GM19240 (cell line): ENCODE data around the gene TSPAN5.

Experiments used
- DNase-seq: peaks from one replicate; pipeline ENCODE4 v3.0.0; 2011; ENCODE audit warnings: low spot score; ENCODE audit not compliant: insufficient read length

TSPAN5 gene

DNA sequence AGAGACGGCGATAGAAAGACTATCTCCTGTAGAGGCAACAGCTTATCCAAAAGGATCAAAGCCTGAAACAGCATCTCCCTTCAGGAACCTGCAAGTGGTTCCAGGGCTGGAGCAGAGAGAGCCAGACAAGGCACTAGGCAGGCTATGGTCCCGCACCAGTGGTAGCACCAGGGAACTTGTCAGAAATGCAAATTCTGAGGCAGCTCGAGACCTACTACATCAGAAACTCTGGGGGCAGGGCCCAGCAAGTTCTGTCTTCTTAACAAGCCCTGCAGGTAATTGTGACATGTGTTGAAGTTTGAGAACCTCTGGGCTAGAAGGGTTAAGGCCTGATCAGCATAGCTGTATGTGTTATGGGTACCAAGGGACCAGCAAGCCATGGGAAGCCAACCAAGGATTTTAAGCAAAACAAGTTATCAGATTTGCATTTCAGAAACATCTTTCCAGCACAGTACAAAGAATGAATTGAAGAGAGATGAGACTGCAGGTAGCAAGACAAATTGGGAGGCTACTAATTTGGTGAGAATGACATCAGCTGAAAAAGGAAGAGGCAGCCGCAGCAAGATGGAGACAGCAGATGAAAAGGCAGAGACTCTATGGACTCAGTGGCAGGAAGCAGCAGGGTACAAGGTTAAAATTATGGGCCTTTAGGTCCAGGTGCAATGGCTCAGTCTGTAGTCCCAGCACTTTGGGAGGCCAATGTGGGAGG, 139.7 kb downstream of the TSPAN5 start:
- no peak for DNase-seq

DNA sequence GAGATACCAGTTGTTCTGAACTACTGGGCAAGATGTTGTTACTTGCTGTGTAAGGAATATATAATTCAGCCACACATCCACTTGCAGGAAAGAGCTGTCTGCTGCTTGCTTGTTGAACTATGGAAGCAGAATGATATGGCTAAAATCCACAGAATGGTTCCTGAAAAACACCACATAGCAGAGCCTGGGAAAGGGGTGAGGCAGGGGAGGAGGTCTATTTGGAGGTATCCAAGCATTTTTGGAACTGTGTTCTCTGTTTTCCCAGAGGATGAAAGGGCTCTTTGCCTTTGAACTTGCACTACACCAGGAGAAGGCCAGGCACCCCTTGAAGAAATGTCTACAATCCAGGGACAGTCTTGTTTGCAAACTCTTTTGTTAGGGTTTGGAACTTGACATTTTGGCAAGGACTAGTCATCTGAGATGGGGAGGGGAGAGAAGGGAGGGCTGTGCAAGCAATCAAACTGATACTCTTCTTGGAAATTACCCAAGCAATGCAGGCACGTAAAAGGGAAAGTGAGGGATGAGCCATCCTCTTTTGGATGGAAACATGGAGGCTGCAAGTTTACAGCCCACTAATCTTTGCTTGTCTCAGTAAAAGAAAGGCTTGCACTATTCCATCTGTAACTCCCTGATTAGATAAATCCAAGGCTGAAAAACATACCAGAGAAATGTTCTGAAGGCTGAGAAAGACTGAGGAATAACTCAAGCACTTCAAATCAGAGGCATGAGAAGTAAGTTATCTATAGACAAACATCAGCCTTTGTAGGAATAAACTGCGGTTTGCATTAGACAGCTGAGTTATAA, 141.0 kb downstream of the TSPAN5 start:
- DNase-seq, result no peak

DNA sequence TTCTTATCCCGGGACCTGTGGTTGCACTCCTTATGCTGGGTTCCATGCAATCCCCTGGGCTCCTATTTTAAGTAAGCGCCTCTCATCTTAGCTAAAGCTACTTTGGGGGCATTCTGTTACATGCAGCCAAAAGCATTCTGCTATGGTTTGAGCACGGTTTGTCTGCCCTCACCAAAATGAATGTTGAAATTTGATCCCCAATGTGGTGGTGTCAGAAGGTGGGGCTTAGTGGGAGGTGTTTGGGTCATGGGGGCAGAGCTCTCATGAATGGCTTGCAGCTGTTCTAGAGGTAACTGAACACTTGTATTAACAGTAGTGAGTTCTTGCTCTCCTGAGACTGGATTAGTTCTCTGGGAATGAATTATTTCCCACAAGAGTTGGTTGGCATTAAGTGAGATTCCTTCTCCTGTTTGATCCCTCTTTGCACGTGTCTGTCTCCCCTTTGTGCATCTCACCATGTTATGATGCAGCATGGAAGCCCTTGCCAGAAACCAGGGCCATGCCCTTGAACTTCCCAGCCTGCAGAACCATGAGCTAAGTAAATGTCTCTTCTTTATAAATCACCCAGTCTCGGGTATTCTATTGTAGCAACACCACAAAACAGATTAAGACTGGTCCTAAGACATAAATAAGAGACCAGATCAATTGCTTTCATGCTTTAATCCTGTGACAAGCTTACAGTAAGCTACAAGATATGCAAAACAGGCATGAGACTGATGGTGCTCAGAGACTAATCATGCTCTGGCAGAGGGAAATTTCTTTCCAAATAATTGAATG, 141.8 kb downstream of the TSPAN5 start:
- no peak for DNase-seq

DNA sequence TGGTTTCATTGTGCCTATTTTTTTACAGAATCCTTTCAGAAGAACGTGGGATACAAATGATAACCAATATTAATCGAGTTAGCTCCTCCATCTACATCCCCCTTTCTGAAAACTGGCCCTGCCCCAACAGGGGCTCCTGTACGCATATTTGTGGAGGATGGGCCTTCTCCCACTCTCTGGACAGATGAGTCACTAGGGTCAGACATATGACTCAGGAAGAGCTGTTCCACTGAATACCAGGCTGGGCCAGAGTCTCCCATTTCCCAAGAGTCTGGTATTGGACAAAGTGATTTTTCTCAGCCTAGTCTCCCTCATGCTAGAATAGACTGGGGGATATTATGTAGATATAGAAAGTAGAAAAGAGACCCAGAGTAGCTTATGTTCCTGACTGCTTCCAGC, 142.4 kb downstream of the TSPAN5 start:
- DNase-seq, result no peak

DNA sequence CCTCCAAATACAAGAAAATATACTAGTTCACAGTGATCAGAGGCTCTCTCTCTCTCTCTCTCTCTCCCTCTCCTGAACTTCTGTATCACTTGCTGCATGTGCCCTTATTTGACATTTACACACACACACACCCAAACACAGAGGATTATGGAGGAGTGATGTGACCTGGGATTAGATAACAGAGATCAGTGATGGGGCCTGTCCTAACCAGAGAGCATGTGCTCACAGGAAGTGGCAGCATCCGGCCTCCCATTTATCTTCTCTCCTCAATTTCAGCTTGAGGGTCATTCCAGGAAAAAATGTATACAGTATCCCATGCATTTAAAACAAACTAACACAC, 143.0 kb downstream of the TSPAN5 start:
- DNase-seq, result no peak

DNA sequence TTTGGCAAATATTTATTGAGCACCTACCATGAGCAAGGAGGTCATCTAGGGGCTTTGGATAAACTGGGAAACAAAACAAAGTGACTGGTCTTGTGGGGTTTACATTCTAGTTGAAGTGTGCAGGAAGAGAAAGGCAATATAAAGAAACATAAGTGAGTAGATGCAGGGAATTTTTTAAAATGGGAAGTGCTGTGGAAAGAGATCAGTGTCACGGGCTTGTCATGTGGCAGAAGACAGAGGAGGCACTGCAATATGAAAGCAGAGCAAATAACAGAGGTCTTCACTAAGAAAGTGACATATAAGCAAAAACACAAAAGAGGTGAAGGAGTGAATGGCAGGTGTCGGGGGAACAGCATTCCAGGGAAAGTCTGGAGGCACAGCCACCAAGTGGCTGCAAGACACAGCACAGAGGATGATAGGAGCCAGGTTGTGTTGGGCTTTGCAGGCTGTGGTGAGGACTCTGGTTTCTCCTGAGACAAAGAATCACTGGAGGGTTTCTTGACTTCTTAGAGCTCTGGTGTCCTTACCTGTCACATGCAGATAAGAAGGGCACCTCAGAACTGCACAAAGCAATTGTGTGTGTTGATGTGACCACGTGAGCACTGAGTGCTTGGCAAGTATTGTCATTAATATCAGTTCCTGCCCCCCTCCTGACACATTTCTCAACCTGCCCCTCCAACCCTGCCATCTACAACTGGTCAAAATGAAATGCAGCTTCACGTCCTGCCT, 143.5 kb downstream of the TSPAN5 start:
- no peak for DNase-seq

DNA sequence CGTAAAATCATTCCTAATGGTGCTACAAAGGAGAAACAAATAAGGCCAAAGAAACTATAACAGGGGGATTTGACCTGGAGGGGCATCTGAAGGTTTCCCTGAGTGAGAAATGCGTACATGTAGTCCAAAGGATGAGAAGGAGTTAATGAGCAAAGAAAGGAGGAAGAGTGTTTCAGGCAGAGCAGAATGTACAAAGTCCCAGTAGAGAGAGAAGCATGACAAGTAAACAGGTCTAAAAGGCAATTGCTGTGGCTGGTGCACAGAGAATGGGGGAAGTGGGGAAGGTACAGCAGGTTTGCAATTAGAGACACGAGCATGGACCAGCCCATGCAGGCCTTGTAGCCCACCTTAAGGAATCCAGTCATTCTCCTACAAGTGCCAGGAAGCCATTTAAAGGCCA, 145.5 kb downstream of the TSPAN5 start:
- no peak for DNase-seq

DNA sequence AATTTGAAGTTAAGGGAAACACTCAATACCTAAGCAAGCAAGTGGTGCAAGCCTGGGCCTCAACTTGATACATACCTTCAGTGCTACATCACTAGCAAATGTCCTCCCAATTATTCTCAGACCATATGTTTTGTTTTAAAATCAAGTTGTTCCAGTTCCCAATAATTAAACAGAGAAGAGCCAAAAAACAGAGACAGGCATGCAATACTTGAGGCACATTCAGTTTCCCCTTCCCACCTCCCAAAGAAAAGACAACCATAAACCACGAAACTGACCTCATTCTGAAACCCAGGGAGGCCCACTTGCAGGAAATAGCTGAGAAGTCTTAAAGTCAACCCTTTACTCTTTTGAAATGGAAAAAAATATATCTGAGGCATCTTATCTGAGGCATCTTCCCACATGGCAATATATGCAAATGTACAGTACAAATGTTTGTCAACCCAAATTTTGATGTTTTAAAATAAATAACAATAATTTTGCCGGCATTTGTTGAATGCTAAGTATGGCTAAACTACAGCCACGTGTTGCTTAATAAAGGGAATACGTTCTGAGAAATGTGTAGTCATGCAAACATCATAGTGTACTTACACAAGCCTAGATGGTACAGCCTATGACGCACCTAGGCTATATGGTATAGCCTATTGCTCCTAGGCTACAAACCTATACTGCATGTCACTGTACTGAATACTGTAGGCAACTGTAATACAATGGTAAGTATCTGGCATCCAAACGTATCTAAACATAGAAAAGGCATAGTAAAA, 147.5 kb downstream of the TSPAN5 start:
- DNase-seq, result no peak

DNA sequence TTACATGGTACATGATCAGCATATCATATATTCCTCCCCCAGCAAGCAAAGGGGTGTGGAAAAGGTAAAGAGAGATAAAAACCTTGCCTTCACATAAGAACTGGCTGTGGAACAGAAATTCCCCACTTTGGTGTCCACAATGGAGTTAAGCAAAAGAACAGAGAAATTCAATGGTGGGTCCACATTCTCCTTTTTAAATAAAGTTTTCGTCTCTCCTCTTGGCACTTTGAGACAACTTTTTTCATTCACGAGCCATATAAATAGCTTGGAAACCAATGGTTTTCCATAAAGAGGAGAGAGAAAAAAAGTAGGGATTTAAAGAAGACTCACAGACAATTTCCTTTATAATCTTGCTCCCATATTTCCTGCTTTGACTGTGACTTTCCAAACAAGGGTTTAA, 148.1 kb downstream of the TSPAN5 start:
- no peak for DNase-seq

DNA sequence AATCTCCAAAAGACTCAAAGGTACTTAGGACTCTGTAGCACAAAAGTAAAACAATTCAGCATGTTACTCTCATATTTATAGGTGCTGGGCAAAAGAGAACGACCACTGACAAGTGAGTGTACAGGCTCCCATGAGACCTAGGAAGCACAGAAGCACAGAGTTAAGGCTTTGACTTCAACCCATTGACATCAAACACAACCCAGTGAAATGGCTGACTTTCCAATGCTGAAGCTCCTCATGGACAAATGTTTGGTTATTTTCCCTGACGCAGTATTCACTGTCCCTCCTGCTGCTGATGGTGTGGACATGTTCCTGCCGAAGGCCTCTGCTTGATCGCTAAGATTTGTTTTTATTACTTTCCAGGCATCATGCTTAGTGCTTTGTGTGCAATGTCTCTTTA, 148.7 kb downstream of the TSPAN5 start:
- no peak for DNase-seq

DNA sequence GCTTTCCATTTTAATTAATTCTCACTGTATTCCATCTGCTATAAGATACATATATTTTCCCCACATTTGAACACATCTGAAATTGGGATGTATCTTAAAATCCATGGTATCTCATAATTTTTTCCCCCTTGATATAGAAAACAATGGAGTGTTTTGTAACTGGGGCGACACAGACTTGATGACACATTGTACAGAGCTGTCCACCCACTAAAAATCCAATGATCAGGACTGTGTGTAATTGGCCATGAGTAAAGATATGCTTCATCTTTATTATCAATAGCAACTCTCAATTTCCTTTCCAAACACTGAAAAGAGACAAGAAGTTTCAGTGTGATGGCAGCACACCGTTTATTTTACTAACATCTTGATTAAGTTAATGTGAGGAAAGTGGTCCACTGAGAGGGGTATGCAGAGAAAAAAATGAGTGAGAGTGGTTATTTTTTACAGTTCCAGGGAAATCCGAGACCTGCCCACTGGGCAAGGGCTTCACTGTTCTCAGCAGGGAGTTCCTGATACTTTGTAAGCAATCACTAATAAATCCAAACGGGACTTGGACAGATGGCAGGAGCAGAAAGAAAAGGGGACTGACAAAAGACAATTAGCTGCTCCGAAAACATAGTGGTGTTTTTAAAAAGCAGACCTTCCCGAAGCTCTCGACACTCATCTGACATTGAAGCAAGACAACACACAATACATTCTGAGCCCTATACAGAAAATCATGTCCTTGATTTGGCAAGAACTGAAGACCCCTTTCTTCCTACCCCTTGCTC, 149.4 kb downstream of the TSPAN5 start:
- DNase-seq, result no peak

DNA sequence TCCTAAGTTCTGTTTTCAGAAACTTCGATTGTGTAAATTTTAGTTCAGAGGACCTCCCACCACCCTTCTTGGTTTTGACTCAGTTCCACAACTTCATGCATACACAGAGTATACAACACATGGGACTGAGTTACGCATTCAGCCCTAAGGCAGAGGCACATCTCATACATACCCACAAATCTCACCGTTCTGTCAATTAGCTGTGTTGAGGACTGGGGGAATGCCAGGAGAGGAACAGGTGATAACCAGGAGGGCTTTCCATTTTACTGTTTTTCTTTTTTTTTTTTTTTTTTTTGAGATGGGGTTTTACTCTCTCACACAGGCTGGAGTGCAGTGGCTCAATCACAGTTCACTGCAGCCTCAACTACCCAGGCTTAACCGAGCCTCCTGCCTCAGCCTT, 150.2 kb downstream of the TSPAN5 start:
- no peak for DNase-seq

DNA sequence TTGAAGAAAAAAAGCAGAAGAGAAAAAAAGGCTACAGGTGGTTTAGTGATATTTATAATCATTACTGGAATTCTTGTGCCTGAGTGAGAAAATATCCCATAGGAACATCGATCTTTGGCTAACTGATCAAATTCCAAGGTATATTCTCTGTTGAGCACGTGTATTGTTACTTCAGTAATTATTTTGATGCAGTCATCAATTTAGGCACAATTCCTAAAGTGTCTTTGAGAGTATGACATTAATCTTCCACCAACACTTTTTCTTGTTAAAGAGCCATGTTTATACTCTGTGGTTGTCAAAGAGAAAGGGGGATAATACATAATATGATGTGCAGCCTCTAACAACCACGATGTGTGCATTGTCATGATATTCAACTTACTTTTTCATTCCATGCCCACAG, 151.1 kb downstream of the TSPAN5 start:
- no peak for DNase-seq

DNA sequence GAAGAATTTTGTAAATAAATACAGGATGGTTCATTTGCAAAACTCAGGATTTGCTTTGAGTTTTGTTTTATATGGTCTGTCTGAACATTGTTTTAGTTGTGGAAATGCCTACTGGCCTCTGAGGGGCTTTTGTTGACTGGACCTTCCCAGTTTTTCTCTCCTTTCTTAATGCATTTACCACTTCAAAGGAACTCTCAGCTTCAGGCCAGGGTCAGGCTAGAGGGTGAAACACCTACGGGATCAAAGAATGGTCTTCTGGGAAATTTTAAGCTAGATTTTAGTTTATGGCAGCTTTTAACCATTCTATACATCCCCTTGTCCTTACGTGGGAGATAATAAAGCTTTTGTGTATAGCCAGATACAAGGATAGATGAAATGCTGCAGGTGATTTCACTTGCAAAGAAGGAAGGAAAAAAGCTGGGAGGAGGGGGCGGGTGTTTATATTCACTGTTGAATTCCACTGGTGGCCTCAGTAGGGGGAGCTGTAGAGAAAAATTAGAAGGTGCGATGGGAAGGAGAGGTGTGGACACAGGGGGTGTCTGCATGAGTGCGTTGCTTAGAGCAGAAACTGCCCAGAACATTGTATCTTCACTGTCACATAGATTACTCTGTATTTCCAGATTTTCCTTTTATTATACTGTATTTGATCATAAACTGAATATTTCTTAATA, 151.8 kb downstream of the TSPAN5 start:
- no peak for DNase-seq

DNA sequence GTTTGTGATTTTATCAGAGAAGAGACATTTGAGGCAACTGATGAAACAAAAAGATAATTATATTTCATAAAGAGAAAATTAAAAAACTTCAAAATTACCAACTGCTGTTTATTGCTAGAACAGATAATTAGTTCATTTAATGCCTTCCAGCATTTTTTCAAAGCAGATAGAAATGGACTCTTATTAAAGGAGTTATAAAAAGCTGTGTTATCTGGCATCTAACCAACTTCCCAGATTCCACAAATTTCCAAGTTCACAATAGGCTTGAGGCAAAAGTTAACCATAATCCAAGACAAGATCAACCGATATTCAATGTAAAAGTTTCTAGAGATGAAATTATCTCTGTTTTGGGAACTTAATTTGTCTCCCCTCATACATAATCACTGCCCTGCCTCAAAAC, 152.4 kb downstream of the TSPAN5 start:
- no peak for DNase-seq

DNA sequence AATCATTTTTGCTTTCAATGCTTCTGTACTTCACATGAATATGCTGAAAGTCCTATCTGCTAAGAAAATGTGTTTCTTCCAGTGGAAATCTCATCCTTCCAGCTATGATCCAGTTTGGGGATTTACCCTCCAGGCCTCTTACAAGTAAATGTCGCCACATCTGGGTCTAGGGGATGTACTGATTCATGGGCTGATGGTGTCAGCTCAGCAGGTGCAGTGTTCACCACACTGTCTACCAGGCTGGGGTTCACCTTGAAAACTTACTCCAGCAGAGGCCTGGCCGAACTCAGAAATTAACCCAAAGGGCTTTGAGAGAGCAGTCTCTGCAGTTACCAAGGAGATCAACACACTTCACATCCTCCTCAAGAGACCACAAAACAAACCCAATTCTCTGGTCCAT, 154.3 kb downstream of the TSPAN5 start:
- no peak for DNase-seq

DNA sequence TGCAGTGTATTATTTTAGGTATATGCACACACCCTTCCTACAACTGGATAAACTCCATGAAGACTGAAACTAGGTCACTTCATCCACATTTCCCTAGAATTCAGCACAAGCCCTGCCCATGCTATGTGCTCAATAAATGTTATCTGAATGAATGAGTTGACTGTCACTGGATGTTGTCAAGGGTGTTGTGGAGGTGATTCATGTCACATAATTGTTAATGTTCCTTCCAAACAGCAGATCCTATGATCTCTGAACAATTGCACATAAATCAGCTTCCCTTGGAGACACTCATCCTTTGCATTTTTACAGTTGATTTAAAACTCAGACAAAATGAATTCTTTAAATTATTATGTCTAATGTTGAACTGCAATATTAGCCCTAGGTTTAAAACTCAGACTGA, 154.7 kb downstream of the TSPAN5 start:
- no peak for DNase-seq

DNA sequence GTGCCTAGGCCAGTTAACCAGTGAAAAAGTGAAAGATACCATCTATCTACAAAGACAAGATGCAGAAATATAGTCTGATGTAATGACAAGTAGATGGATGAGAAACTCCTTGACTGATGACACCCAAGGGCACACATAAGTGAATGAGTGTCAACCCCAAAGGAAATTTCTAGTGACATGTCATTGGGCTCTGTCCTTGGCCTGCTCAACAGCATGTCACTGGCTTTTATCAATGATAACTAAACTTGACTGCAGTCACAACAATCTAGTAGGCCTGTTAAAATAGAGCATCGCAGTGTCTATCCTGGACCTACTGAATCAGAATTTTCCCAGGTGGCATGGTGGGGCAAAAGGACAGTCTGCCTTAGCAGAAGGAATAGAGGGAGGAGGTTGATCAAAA, 155.8 kb downstream of the TSPAN5 start:
- DNase-seq, result no peak

DNA sequence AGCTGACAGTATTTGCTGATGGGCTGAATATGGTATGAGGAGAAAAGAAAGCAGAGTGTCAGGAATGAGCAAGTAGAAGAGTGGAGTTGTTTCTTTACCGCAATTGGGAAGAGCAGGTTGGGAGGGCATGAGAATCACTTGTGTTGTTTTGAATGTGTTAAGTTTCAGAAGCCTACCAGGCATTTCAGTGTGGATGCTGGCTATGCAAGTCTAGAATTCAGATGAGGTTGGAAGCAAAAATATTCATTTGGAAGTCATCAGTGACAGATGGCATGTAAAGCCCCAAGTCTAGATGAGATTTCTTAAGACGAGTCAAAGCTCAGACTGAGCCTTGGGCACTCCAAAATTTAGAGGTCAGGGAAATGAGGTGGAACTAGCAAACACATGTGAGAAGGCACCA, 156.4 kb downstream of the TSPAN5 start:
- no peak for DNase-seq

DNA sequence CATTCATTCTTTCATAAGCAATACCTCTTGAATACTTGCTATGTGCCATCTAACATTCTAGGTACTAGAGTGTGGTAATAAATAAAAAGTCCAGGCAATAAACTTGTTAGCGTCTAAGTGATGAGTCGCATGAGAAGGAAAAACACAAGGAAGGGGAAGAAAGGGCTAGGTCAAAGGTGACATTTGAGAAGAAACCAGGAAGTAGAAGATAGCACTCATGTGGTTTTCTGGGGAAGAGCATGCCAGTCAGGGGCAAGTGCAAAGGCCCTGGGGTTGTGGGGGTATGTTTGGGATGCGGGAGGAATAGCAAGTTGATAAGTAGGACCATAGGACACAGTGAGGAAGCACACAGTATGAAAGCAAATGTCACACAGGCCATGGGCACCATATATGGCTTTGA, 157.0 kb downstream of the TSPAN5 start:
- DNase-seq, result no peak
